Islet precursor cell (in vitro differentiated cells): ENCODE results near the gene BTBD9.

Experiments used
- DNase-seq: peaks from one replicate; pipeline ENCODE4 v3.0.0-alpha.2; 2018

The BTBD9 gene

DNA sequence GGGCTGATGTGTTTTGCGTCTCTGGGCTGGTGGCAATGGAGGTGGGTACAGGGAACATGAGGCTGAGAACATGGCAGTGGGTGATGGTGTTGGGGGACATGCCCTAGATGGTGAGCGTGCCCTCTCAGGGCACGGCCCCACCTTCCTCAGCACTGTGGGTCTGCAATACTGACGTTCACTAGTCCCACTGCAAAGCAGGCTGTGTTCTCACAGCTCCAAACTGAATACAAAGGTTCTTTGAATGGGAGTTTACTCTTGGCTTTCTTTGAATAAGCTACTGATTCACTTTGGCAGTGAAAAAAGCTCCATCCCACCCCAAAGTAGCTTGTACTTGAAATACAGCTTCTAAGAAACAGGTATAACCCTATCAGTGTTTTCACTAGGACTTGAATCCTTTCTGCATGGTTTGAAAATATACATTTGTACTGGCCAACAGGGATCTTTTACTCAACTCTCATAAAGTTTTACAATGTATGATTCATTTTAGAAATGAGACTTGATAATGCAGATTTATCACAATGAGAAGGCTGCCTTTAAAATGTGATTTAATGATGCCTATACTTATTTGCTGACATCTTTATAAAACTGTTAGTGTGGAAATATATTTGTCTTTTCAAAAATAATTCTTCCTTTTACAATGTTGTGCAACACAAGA, 419.5 kb downstream of the BTBD9 start:
- no peak for DNase-seq

DNA sequence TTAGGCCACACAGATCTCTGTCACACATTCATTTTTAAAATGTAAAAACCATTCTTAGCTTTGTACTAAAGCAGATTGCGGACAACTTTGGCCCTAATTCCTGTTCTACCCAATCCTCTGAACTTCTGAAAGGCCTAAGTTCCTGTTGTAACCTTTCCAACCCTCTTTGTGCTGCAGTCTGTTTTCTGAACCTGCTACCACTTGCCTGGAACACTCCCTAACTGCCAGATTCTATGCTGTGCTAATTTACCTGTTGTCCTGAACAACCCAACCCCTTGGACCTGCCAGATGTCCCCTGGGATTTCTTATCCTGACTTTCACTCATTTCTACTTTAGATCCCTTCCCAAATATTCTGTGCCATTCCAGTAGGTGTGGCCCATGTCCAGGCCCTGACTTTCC, 421.5 kb downstream of the BTBD9 start:
- DNase-seq: no peak

DNA sequence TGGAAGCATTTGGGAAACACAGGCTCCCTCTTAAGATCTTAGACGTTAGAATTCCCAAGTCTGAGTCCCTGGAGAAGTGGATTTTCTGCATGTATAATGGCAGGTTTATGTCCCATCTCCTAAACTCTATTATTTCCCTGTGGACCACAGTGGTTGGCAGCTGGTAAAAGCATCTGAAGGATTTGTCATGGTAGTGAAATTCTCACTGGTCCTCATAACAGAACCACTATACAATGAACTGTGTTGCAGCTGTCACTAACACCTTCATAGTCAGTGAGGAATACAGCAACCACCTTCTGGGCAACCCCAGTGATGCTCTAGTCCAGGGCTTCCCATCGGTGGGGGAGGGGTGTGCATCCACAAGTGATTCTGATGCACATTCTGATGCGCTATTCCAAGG, 423.3 kb downstream of the BTBD9 start:
- no peak for DNase-seq

DNA sequence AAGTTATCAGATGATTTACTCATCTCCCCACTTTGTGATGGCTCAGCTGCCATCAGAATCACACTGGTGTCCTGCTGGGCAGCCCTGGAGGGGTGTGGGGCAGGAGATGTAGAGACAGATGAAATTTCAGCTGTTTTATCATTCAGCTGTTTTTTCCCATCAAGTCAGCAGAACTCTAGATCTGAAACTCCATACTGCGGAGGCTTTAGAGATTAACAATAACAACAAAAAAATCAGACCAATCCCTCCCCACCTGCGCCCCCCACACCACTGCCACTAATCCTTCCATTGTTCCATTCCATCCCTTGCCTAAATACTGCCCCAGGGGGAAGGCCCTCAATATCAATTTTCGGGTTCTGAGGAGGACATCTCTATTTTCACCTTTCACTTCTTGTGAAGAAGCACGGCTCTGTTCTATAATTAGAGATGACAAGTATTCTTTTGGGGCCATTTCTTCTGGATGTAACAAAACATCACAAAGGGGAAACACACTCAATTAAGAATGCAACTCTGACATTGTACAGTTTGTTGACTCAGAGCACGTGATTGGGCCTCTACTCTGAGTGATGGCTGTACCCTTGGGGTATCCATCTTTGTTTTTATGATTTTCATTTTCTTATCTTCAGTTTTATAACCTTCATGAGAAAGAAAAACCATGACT, 423.9 kb downstream of the BTBD9 start:
- no peak for DNase-seq

DNA sequence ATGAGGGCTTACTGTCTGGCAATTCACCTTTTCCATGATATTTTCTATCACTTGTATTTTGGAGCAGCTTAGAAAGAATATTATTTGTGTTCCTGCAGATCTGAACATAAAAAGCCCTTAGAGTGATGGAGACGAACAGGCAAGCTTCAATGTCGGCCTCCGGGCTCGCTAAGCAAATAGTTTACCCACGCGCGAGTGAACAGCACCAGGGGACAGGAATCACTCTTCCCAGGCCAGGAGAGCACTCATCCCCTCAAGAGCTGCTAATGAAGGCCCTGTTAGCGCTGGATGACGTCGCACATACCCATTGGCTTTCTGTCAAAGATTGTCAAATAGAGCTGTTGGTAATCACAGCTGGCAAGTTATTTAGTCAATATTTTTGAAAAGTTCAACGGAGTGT, 424.5 kb downstream of the BTBD9 start:
- DNase-seq: no peak

DNA sequence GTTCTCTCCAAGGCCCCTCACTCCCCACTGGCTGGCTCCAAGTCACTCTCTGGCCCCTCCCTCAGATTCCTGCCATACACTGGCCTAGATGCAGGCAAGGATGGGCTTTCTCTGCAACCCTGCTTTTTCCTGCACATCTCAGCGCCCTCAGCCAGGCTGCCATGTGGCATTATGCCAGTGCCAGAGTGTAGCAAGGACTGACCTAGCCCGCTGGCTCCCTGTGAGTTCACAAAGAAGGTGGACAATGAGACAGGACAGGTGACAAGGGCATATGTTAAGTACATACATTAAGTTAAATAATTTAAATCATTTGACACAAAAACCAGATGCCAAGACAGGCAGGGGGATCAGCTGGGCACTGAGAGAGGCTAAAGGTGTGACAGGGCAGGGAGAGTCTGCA, 425.6 kb downstream of the BTBD9 start:
- DNase-seq: no peak

DNA sequence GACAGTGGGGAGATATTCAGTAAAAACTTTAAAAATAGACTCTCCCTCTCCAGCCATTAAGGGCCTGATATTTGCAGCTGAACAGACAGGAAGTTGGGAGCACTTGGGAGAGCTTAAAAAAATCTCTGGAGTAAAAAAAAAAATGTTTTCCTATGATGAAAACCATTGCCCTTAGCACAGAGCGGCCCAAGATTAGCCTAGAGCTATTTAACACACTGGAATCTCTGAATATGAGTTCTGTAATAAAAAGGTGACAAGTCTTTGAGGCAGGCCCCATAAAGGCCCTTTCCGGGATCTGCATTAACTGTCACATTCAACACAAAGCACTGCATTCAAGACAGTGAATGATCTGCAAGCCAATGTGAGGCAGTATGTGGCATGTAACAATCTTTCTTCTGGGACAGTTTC, 426.5 kb downstream of the BTBD9 start:
- DNase-seq: no peak

DNA sequence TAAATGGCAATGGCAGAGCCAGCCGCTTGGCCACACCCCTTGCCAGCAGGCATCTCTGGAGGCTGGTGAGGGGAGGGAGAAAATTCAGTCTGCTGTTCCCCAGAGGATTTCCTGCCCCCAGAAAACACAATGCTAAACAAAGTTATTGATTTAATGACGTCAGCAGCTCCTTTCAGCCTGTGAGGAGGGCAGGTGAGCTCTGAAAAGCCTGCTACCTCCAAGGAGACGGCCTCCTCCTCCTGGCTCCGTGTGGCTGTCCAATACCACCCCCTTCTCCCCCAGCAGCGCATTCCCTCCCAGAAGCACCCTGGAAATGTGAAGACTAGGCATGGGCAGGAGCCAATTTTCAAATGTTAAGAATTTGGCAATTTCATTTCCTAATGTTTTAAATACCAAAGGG, 427.1 kb downstream of the BTBD9 start:
- DNase-seq: no peak

DNA sequence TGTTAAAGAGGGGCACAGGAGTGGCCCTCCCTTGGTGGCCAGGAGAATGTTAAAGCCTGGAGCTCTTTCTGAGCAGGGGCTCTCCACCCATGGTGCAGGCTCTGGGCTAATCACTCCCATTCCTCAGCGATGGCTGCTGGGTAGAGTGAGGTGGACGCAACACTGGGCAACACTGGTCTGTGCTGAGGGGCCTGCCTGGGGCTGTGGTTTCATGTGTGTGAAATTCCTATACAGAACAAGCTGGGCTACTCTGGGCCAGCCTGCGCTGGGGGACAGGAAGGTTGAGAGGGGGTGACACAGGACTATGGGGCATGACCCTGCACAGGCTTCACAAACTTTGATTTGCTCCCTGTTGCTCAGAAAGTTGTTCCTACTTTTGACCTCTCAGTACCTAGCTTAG, 427.6 kb downstream of the BTBD9 start:
- DNase-seq: no peak

DNA sequence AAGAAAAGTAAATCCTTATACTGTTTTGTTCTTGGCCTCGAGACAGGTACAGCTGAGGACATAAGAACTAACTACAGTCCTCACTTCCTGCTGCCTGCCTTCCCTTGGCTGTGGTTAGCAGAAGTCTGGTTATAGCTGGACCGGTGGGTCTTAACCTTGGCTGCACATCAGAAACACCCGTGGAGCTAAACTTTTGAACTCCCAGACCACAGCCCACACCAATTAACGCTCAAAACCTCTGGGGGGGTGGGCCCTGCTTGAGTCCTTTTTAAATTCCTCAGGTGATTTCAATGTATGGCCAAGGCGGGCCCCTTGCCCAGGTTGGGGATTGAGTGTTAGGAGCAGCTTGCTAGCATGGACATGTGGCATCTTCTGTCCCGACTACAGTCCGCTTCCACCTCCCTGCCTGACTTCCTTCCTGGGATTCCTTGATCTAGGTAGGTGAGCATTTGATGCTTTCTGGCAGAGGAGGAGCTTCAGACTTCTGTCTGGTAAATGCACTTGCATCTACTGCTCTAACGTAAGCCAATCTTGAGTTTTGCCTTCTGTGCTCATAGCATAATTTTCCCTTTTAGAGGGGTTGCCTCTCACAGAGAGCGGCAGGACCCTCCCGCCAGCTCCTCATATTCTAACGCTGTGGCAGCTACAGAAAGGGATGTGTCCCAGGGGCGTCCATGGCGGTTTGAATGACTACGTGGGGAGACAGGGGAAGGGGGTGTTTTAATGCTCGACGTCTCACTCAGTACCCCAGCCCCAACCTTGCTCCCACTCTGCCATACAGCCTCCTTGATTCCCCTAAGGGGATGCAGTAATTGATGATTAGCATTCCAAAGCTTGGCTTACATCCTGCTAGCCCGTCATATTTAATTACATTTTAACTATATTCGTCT, 430.1 kb downstream of the BTBD9 start:
- DNase-seq: no peak

DNA sequence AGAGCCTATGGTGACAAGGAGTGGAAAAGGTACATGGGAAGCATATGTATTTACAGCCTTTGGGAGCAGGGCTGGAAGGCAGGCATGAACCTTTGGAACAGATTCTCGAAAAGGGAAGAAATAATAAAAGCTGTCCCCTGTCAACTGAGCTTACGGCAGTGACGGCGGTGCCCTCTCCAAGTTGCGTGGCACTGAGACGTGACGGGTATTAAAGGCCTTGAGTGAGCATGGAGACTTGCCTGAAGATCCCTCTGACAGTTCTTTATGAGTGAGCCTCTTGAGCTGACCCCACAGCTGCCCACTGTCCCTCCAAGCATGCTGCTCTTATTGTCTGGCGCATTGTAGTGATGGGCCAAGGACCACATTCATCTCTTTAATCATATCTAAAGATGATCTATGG, 431.7 kb downstream of the BTBD9 start:
- DNase-seq: no peak

DNA sequence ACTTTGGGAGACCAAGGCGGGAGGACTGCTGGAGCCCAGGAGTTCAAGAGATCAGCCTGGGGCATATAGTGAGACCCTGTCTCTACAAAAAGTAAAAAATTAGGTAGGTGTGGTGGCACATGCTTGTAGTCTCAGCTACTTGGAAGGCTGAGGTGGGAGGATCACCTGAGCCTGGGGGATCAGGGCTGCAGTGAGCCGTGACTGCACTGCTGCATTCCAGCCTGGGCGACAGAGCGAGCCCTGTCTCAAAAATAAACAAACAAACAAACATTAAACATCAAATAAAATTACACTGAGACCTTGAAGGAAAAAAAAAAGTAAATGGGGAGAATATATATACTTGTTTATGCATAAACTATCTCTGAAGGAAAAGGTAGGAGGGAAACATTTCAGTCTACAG, 432.4 kb downstream of the BTBD9 start:
- DNase-seq: no peak

DNA sequence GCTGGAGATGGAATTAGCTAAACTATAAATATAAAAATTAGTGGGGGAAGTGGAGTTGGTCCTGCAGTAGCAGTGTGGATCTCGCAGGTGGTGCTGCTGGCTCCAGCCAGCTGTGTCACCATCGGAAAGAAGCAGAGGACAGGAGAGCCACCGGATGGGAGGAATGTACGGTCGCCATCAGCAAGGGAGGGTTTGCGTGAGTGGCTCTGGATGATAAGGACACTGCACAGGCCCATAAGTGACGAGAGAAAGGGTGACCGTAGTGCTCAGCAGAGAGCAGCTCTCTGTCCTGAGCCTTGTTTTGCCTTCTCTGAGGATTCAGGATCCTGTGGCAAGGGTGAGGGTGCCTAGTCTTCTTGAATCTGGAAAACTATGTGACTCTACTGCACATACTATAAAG, 441.5 kb downstream of the BTBD9 start:
- DNase-seq: no peak

DNA sequence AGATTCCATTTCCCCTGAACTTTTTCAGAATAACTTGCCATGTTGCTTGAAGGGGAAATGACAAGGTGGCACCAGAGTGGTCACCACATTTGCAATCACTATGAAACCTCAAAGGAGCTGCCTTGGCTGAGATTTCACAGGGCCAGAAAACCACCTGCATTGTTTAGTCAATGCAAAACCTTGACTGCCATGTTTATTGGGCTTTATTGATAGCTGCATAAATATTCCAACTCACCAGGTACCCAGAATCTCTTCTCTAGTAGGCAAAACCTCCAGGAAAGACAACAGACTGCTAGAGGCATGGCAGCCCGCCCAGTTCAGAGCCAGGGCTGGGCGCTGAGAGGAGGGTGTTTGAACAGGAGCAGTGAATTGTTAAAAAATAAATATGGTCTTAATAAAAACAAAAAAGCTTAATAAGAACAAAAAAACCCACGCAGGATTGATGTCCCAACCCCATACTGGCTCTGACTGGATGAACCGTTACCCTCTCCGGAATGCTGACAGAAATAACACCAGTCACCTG, 444.6 kb downstream of the BTBD9 start:
- DNase-seq: no peak

DNA sequence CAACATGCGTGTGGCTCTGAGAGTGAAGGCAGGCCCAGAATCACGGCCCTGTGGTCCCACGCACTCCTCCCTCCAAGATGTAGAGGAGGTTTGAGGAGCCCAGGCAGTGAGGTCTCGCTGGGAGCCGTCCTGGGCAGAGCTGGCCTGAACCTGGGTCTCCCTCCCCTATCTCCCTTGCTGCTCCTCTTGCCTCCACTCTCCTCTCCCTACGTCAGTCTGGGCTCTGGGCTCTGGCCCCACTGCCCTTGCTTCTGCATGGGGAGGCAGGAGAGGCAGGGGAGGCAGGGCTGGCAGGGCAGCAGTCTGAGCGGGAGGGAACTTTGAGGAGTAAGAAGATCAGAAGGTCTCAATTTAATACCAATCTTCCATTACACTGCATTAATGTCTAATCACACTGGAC, 445.1 kb downstream of the BTBD9 start:
- DNase-seq: no peak

DNA sequence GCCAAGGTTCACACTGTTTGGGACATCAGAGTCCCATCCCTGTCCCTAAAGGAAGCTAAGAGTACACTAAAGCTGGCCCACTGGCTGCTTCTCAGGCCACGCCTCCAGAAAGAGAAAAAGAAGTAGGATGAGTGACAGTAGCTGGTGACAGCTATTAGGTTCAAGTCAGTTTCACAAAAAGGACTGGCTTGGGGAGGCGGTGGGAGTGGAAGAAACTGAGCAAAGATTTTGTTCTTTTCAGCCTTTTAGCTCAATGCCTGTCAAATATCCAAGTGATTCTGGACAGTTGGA, 445.5 kb downstream of the BTBD9 start:
- DNase-seq: peak; percentile 37

DNA sequence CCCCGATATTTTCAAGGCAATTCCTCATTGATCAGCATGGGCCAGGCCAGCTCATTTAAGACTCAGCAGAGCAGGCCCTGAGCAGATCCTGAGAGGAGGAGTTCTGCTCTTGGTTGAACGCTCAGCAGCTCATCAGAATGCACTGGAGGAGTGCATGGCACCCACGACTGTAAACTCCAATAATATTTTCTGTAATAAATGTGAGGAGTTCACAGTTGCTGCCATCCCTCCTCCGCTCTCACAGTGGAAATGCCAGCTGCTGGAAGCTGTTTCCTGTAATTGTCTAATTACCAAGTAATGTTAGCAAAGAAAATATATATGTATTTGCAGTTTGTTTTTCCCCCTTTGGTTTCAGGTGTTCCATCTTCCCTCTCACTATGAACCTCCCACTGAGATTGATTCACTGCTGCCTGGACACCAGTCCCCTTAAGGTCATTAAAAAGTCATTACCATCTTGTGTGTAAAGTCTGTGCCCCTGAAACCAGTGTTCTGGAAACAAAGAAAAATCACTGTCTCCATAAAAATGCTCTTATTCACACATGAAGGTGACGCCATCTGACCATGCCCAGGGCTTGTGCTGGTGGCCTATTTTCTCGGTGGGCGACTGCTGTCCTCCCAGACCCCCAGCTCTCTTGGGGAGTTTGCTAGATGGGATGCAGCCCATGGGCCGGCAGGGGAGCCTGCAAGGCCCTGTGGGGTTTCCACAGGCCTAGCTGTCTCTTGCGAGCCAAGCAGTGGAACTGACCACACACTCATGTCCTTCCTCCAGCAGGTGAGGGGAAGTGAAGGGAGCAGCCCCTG, 446.0 kb downstream of the BTBD9 start:
- peak; percentile 41 for DNase-seq

DNA sequence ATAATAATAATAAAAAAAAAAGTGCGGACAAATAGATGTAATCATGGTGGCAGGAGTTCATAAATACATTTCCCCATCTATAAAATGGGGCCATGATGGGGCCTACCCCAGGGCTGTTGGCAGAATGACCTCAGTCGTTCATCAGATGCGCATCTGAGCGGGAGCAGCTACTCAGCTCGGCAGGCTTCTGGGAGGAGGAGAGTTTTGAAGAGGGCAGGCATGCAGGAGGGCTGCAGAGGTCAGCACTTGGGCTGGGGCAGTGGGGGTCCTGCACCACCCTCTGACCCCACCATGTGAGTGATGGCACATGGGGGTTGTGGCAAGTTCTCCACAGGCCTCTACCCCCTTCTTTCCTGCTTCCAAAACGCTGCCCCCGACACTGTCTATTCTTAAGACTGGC, 446.7 kb downstream of the BTBD9 start:
- no peak for DNase-seq

DNA sequence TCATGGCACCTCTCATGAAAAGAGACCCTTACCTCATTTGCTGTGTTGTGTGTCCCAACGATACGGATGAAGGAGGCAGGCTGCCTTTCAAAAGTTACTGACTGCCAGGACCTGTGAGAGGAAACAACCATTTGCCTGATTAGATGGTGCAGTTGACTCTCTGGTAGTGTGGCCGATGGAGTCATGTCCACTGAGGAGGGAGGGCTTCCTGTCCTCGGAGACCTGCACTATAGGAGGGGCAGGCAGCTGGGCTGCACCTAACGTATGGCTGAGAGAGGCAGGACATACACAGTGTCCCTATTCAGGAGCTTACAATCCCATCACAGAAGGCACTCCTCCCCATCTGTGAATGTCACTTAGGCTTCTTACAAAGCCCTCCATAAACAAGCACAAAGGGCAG, 447.2 kb downstream of the BTBD9 start:
- DNase-seq: no peak

DNA sequence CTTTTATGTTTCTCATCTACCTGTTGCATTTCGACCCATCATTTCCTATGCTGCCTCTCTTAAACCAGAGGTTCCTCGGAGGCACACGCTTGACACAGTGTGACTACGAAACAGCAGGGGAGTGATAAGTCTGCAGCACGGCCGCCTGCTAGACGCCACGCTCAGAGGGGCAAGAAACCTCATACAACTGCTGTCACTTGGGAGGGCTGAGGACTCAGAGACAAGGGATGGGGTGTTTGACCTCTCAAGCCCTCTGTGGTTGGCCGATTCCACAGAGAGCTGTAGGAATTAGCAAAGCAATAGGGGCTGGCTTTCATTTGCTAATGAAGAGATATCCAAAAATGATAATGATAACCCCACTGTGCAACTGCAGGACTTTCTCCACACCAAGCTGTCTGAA, 447.7 kb downstream of the BTBD9 start:
- DNase-seq: peak; percentile 40

DNA sequence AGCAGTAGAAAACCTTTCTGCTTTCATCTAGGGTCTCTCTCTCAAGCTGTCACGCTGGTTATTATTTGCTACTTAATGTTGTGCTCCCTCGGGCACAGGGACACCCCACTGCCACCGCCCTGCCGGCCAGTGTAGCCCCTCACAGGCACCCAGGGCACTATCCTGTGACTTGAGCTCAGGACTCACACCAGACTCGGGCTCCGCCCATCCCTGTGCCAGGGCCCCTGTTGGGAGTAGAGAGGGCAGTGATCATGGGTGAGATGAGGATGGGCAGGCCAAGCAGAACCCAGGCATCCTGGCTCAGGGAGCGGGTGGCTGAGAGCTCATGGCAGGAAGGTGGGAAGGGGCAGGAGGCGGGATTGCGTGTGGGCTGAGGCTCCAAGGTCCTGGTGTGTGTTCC, 448.3 kb downstream of the BTBD9 start:
- DNase-seq: no peak

DNA sequence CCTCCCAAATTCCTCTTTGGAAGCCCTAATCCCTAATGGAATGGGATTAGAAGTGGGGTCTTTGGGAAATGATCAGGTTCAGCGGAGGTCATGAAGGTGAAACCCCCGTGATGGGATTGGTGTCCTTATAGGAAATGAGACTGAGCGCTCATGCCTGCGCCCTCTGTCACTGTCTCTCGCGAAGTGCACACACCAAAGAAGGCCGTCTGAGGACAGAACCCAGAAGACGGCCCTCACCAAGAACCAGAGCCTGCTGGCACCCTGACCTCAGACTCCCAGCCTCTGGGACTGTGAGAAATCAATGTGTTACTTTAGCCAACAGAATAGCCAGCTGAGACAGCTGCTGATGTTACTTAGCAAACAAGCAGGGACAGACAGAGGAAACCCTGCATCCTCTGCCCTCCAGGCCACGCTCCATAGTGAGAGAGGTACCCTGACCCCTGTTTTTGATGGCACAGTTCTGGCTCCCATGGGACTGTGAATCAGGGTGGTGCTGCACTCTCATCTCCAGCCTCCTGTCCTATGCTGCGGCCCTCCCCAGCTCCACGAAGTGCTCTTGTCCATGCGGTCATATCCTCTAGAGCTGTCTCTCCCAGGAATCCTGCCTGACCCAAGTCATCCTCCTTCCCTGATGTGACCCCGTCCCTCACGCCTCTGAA, 450.9 kb downstream of the BTBD9 start:
- DNase-seq: peak; percentile 40
